Glutamatergic neuron (in vitro differentiated cells): Measurements from ENCODE around the gene ZNF431. TPM values are rescaled to one million over a fixed set of nuclear protein-coding genes. Genes with fewer than 3 reads are reported as not detected.

Source experiments
- DNase-seq: peaks from one replicate; pipeline ENCODE4 v3.0.0; 2022
- H3K27ac Mint-ChIP-seq: one replicate; pipeline ENCODE4 v1.8.0; 2020; ENCODE audit warnings: mild to moderate bottlenecking, mixed read lengths, inconsistent platforms; ENCODE audit not compliant: unreplicated experiment
- H3K27me3 Mint-ChIP-seq: one replicate; pipeline ENCODE4 v1.8.0; 2020; ENCODE audit warnings: mild to moderate bottlenecking, moderate library complexity, mixed read lengths, inconsistent platforms; ENCODE audit not compliant: unreplicated experiment
- H3K36me3 Mint-ChIP-seq: one replicate; pipeline ENCODE4 v1.8.0; 2020; ENCODE audit warnings: mild to moderate bottlenecking, mixed read lengths, inconsistent platforms; ENCODE audit not compliant: unreplicated experiment
- H3K4me1 Mint-ChIP-seq: one replicate; pipeline ENCODE4 v1.8.0; 2020; ENCODE audit warnings: mild to moderate bottlenecking, low read depth, mixed read lengths, inconsistent platforms; ENCODE audit not compliant: unreplicated experiment
- H3K4me3 Mint-ChIP-seq: one replicate; pipeline ENCODE4 v1.8.0; 2020; ENCODE audit warnings: mild to moderate bottlenecking, mixed read lengths, inconsistent platforms; ENCODE audit not compliant: unreplicated experiment
- H3K9me3 Mint-ChIP-seq: one replicate; pipeline ENCODE4 v1.8.0; 2020; ENCODE audit warnings: mild to moderate bottlenecking, moderate library complexity, mixed read lengths, inconsistent platforms; ENCODE audit not compliant: unreplicated experiment
- total RNA-seq: library from RNA; stranded (reverse); fragmentation: NEBNext Ultra II Directional; extraction: Animal tissue kit (Norgen Biotek cat#: 25700); gene quantifications from one replicate; pipeline ENCODE4 v1.2.1, GENCODE V29; 2021; ENCODE audit not compliant: unreplicated experiment
- TF ChIP-seq, protein P1 (sequence below): fragments of 200-600 bp; sonication (generic); IDR thresholded peaks from one replicate; pipeline ENCODE4 v1.5.0; 2021; ENCODE audit not compliant: partially characterized antibody, unreplicated experiment

Gene ZNF431
- total RNA-seq, 1 donor from 2014 or later: 32.7 TPM

DNA sequence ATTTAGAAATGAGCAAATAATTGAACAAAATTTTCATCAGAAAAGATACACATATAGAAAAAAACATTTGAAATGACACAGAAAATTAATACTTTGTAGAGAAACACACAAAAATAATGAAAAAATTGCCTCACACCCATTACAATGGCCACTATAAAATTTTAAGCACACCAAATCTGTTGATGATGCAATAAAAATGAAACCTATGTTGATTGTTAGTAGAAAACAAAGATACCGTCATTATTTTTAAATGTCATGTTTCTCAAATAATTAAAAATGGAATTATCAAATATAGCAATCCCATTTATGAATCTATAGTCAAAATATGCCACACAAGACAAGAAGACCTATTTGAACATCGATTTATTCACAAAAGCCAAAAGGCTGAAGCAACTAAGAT is 96.8 kb downstream of the ZNF431 start:
- TF ChIP-seq, protein P1, sequence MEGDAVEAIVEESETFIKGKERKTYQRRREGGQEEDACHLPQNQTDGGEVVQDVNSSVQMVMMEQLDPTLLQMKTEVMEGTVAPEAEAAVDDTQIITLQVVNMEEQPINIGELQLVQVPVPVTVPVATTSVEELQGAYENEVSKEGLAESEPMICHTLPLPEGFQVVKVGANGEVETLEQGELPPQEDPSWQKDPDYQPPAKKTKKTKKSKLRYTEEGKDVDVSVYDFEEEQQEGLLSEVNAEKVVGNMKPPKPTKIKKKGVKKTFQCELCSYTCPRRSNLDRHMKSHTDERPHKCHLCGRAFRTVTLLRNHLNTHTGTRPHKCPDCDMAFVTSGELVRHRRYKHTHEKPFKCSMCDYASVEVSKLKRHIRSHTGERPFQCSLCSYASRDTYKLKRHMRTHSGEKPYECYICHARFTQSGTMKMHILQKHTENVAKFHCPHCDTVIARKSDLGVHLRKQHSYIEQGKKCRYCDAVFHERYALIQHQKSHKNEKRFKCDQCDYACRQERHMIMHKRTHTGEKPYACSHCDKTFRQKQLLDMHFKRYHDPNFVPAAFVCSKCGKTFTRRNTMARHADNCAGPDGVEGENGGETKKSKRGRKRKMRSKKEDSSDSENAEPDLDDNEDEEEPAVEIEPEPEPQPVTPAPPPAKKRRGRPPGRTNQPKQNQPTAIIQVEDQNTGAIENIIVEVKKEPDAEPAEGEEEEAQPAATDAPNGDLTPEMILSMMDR: no peak
- no peaks in the 10 kb centered on the region for H3K27me3 Mint-ChIP-seq
- no peaks in the 10 kb centered on the region for H3K4me1 Mint-ChIP-seq
- H3K36me3 Mint-ChIP-seq: no peaks in the 10 kb centered on the region
- no peak overlapping the region for H3K4me3 Mint-ChIP-seq
- no peaks in the 10 kb centered on the region for H3K9me3 Mint-ChIP-seq
- H3K27ac Mint-ChIP-seq: no peak overlapping the region
- no peak for DNase-seq

Other genes with a start within 250 kb of the ZNF431 start
- gene ZNF85, start 218.8 kb upstream of the ZNF431 start, total RNA-seq: 32.2 TPM
- 19.9 TPM for gene ZNF430, start 121.4 kb upstream of the ZNF431 start, total RNA-seq
- 22.0 TPM for gene ZNF714, start 59.8 kb upstream of the ZNF431 start, total RNA-seq
- 47.7 TPM for gene ZNF708, start 187.4 kb downstream of the ZNF431 start, total RNA-seq
- 80.3 TPM for gene ZNF738, start 217.0 kb downstream of the ZNF431 start, total RNA-seq